Muscle layer of duodenum (tissue), 2 donors: ENCODE results near the gene MRPL24.

Source experiments
- H3K27ac ChIP-seq: one replicate; pipeline ENCODE4 v1.7.0; 2013; ENCODE audit warnings: mild to moderate bottlenecking, low read length
- H3K27me3 ChIP-seq: one replicate; pipeline ENCODE4 v1.7.0; 2013; ENCODE audit warnings: low read depth, mild to moderate bottlenecking, control low read depth, low read length
- H3K36me3 ChIP-seq, 2 donors: one replicate each; pipeline ENCODE4 v1.7.0; 2013; ENCODE audit warnings: low read length in 2 of 2, control low read depth in 1 of 2, mild to moderate bottlenecking in 1 of 2; ENCODE audit not compliant: insufficient read depth in 2 of 2, control insufficient read depth in 1 of 2
- H3K4me1 ChIP-seq, 2 donors: one replicate each; pipeline ENCODE4 v1.7.0; 2013; ENCODE audit warnings: low read length in 2 of 2, mild to moderate bottlenecking in 2 of 2, control low read depth in 1 of 2, moderate library complexity in 1 of 2; ENCODE audit not compliant: insufficient read depth in 2 of 2, control insufficient read depth in 1 of 2
- H3K4me3 ChIP-seq, 2 donors: one replicate each; pipeline ENCODE4 v1.7.0; 2013; ENCODE audit warnings: low read length in 2 of 2, low read depth in 1 of 2, mild to moderate bottlenecking in 1 of 2
- H3K9me3 ChIP-seq, 2 donors: one replicate each; pipeline ENCODE4 v1.7.0; 2013; ENCODE audit warnings: low read length in 2 of 2, control low read depth in 1 of 2, mild to moderate bottlenecking in 1 of 2; ENCODE audit not compliant: control insufficient read depth in 1 of 2
- donor health status: healthy.

MRPL24 gene

GRCh38 chr1:156689035-156689952 lies 51.6 kb downstream of the MRPL24 start:
- H3K4me3 ChIP-seq, result no peak overlapping the region
- no peaks in the 10 kb centered on the region for H3K36me3 ChIP-seq
- no peaks in the 10 kb centered on the region for H3K9me3 ChIP-seq
- no peak overlapping the region for H3K27ac ChIP-seq
- peaks cover 8% of the 10 kb centered on the region for H3K27me3 ChIP-seq
- peaks cover 0 to 22% of the 10 kb centered on the region in 2 donors for H3K4me1 ChIP-seq
